Adrenal gland (tissue), 5 donors: ENCODE results near the gene NUTM1.
"Not testable (repeated sequence)": the region's sequence is repeated elsewhere in the genome, so short reads cannot be mapped to it uniquely, and the experiment has no call there.

Experiments
- POLR2A ChIP-seq, 2 donors: fragments of 450-650 bp; IDR thresholded peaks; one replicate each; pipeline ENCODE4 v1.6.1; 2017; ENCODE audit warnings: antibody characterized with exemption in 2 of 2, mild to moderate bottlenecking in 2 of 2, moderate library complexity in 1 of 2
- TF ChIP-seq, protein P1 (sequence below), 6 experiments: fragments of 450-650 bp in 4 of 6; fragments of 200-600 bp in 2 of 6; sonication (generic) in 1 of 6; IDR thresholded peaks; 1 replicate in 5 of 6; 2 replicates in 1 of 6; pipeline versions ENCODE4 v1.5.1 to v1.8.0; 2016 to 2021; ENCODE audit warnings: antibody characterized with exemption in 6 of 6, mild to moderate bottlenecking in 2 of 6, moderate library complexity in 1 of 6
- donor health status: DM: no; HTN: no; CAD: no.

DNA sequence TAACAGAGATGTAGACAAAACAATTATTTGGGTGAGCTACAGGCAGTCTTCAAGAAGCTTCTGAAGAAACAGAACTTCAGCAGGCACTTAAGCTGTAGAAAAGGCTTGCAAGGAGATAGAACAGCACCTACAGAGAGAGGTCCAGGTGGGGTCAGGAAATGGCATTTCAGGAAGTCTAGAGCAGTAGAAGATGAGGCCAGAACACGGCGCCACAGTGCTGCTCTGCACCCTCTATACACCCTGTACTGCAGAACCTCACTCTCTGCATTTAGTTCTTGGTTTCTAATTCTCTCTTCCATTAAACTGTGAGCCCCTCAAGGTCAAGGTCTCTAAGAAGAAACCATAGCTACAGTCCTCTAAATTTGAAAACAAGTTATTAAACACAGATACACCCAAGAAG, 49.9 kb downstream of the NUTM1 start:
- TF ChIP-seq, protein P1, sequence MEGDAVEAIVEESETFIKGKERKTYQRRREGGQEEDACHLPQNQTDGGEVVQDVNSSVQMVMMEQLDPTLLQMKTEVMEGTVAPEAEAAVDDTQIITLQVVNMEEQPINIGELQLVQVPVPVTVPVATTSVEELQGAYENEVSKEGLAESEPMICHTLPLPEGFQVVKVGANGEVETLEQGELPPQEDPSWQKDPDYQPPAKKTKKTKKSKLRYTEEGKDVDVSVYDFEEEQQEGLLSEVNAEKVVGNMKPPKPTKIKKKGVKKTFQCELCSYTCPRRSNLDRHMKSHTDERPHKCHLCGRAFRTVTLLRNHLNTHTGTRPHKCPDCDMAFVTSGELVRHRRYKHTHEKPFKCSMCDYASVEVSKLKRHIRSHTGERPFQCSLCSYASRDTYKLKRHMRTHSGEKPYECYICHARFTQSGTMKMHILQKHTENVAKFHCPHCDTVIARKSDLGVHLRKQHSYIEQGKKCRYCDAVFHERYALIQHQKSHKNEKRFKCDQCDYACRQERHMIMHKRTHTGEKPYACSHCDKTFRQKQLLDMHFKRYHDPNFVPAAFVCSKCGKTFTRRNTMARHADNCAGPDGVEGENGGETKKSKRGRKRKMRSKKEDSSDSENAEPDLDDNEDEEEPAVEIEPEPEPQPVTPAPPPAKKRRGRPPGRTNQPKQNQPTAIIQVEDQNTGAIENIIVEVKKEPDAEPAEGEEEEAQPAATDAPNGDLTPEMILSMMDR (IDR thresholded peaks at IDR 0.05): not testable (repeated sequence)
- TF ChIP-seq POLR2A (IDR thresholded peaks at IDR 0.05): not testable (repeated sequence)
